IPS-NIHi7 (cell line): ENCODE data around the gene ARHGAP29.

Source experiments
- DNase-seq: peaks from one replicate; pipeline ENCODE4 v3.0.0; 2012; ENCODE audit warnings: mixed read lengths; ENCODE audit errors: extremely low spot score

ARHGAP29 gene

GRCh38 chr1:94236013-94236491, 1.3 kb downstream of the ARHGAP29 start:
- peak; percentile 14 for DNase-seq

GRCh38 chr1:94235189-94236012, 2.0 kb downstream of the ARHGAP29 start:
- no peak for DNase-seq

GRCh38 chr1:94234615-94235014, 2.8 kb downstream of the ARHGAP29 start:
- no peak for DNase-seq

- DNase-seq = no peak
Measured at GRCh38 chr1:94231746-94232145, 5.6 kb downstream of the ARHGAP29 start.

- no peak for DNase-seq
Measured at GRCh38 chr1:94230920-94231319, 6.5 kb downstream of the ARHGAP29 start.

- DNase-seq = no peak
Measured at GRCh38 chr1:94228640-94229375, 8.6 kb downstream of the ARHGAP29 start.

GRCh38 chr1:94227624-94228023, 9.8 kb downstream of the ARHGAP29 start:
- no peak for DNase-seq

- DNase-seq = no peak
Measured at GRCh38 chr1:94225845-94226244, 11.5 kb downstream of the ARHGAP29 start.

GRCh38 chr1:94218332-94218731, 19.1 kb downstream of the ARHGAP29 start:
- DNase-seq = no peak

- DNase-seq = no peak
Measured at GRCh38 chr1:94215955-94216354, 21.4 kb downstream of the ARHGAP29 start.

GRCh38 chr1:94209982-94210381, 27.4 kb downstream of the ARHGAP29 start:
- no peak for DNase-seq

GRCh38 chr1:94209425-94209824, 28.0 kb downstream of the ARHGAP29 start:
- no peak for DNase-seq

- DNase-seq = no peak
Measured at GRCh38 chr1:94207695-94208094, 29.7 kb downstream of the ARHGAP29 start.

GRCh38 chr1:94205639-94206038, 31.7 kb downstream of the ARHGAP29 start:
- DNase-seq = no peak

- DNase-seq = no peak
Measured at GRCh38 chr1:94202241-94202640, 35.1 kb downstream of the ARHGAP29 start.

- DNase-seq = no peak
Measured at GRCh38 chr1:94199398-94199797, 38.0 kb downstream of the ARHGAP29 start.

GRCh38 chr1:94194079-94194865, 43.1 kb downstream of the ARHGAP29 start:
- DNase-seq = no peak

- no peak for DNase-seq
Measured at GRCh38 chr1:94193128-94193527, 44.3 kb downstream of the ARHGAP29 start.

- DNase-seq = no peak
Measured at GRCh38 chr1:94191216-94191615, 46.2 kb downstream of the ARHGAP29 start.

GRCh38 chr1:94186946-94187345, 50.4 kb downstream of the ARHGAP29 start:
- no peak for DNase-seq

- DNase-seq = no peak
Measured at GRCh38 chr1:94183197-94183815, 54.1 kb downstream of the ARHGAP29 start.

GRCh38 chr1:94182191-94182590, 55.2 kb downstream of the ARHGAP29 start:
- DNase-seq = no peak
